ENCODE measurements around the gene CDK11A.

GRCh38 chr1:1768249-1768992, 44.3 kb upstream of the CDK11A start:
- TF ChIP-seq CTCF (IDR thresholded peaks at IDR 0.05; ENCODE audit: low read depth, low read length, poor library complexity, severe bottlenecking) = no peak
- TF ChIP-seq EZH2phosphoT487 (IDR thresholded peaks at IDR 0.05; ENCODE audit: borderline replicate concordance, low read length) = no peak
